Measurements from ENCODE around the gene CCL23.

CCL23 gene

GRCh38 chr17:35968520-35969054 lies 49.2 kb downstream of the CCL23 start:
- DNase-seq = no peak

- DNase-seq = no peak
Observed at GRCh38 chr17:35965272-35965671, 52.5 kb downstream of the CCL23 start.

GRCh38 chr17:35963663-35964062 lies 54.1 kb downstream of the CCL23 start:
- no peak for DNase-seq

All from NCI-H2171 treated with DMSO at 0.1 percent for 48 hours (cell line).